ENCODE measurements around the gene MAN1A2.
"Not testable (repeated sequence)": the region's sequence is repeated elsewhere in the genome, so short reads cannot be mapped to it uniquely, and the experiment has no call there.

The MAN1A2 gene

GRCh38 chr1:117412472-117412871, 45.2 kb downstream of the MAN1A2 start:
- Mint-ChIP-seq H3K27me3 (no peaks in the 10 kb centered on the region), H3K4me3 (no peak overlapping the region), H3K27ac (no peak overlapping the region), H3K36me3 (peaks cover 67% of the 10 kb centered on the region), H3K4me1 (peaks cover 8% of the 10 kb centered on the region), H3K9me3 (no peaks in the 10 kb centered on the region)
- ATAC-seq: no peak

- Mint-ChIP-seq H3K27ac (no peak overlapping the region), H3K36me3 (peaks cover 60% of the 10 kb centered on the region), H3K27me3 (no peaks in the 10 kb centered on the region), H3K4me1 (peaks cover 8% of the 10 kb centered on the region), H3K9me3 (no peaks in the 10 kb centered on the region), H3K4me3 (no peak overlapping the region)
- ATAC-seq: no peak
Observed at GRCh38 chr1:117413412-117413811, 46.2 kb downstream of the MAN1A2 start.

GRCh38 chr1:117414943-117415342, 47.7 kb downstream of the MAN1A2 start:
- Mint-ChIP-seq H3K4me1 (peaks cover 7% of the 10 kb centered on the region), H3K36me3 (peaks cover 57% of the 10 kb centered on the region), H3K9me3 (no peaks in the 10 kb centered on the region), H3K4me3 (no peak overlapping the region), H3K27ac (no peak overlapping the region), H3K27me3 (no peaks in the 10 kb centered on the region)
- no peak for ATAC-seq

GRCh38 chr1:117416004-117416403, 48.8 kb downstream of the MAN1A2 start:
- H3K4me3 Mint-ChIP-seq: no peak overlapping the region
- H3K27me3 Mint-ChIP-seq: no peaks in the 10 kb centered on the region
- H3K9me3 Mint-ChIP-seq: no peaks in the 10 kb centered on the region
- H3K27ac Mint-ChIP-seq: no peak overlapping the region
- no peak for ATAC-seq
- peaks cover 7% of the 10 kb centered on the region for H3K4me1 Mint-ChIP-seq
- H3K36me3 Mint-ChIP-seq: peaks cover 62% of the 10 kb centered on the region

GRCh38 chr1:117416546-117417125, 49.4 kb downstream of the MAN1A2 start:
- Mint-ChIP-seq H3K27ac (no peak overlapping the region), H3K36me3 (peaks cover 65% of the 10 kb centered on the region), H3K4me3 (no peak overlapping the region), H3K4me1 (peaks cover 7% of the 10 kb centered on the region), H3K9me3 (no peaks in the 10 kb centered on the region), H3K27me3 (no peaks in the 10 kb centered on the region)
- no peak for ATAC-seq

- Mint-ChIP-seq H3K27me3 (no peaks in the 10 kb centered on the region), H3K36me3 (peaks cover 64% of the 10 kb centered on the region), H3K9me3 (peaks cover 13% of the 10 kb centered on the region), H3K4me1 (no peaks in the 10 kb centered on the region), H3K4me3 (no peak overlapping the region), H3K27ac (no peak overlapping the region)
- ATAC-seq: no peak
Observed at GRCh38 chr1:117425050-117425734, 57.9 kb downstream of the MAN1A2 start.

GRCh38 chr1:117427297-117427696, 60.0 kb downstream of the MAN1A2 start:
- Mint-ChIP-seq H3K4me1 (no peaks in the 10 kb centered on the region), H3K9me3 (peaks cover 13% of the 10 kb centered on the region), H3K36me3 (peaks cover 53% of the 10 kb centered on the region), H3K27me3 (no peaks in the 10 kb centered on the region), H3K4me3 (no peak overlapping the region), H3K27ac (no peak overlapping the region)
- no peak for ATAC-seq

GRCh38 chr1:117433943-117434342, 66.7 kb downstream of the MAN1A2 start:
- no peaks in the 10 kb centered on the region for H3K27me3 Mint-ChIP-seq

GRCh38 chr1:117436513-117436912, 69.3 kb downstream of the MAN1A2 start:
- Mint-ChIP-seq H3K27me3 (no peaks in the 10 kb centered on the region), H3K36me3 (peaks cover 15% of the 10 kb centered on the region), H3K27ac (no peak overlapping the region), H3K4me1 (peaks cover 6% of the 10 kb centered on the region), H3K4me3 (no peak overlapping the region), H3K9me3 (no peaks in the 10 kb centered on the region)
- no peak for ATAC-seq

More at GRCh38 chr1:117433943-117434342, 66.7 kb downstream of the MAN1A2 start:
- no peaks in the 10 kb centered on the region for H3K9me3 Mint-ChIP-seq
- H3K36me3 Mint-ChIP-seq: peaks cover 15% of the 10 kb centered on the region
- no peak for ATAC-seq
- H3K27ac Mint-ChIP-seq: no peak overlapping the region
- peaks cover 6% of the 10 kb centered on the region for H3K4me1 Mint-ChIP-seq
- no peak overlapping the region for H3K4me3 Mint-ChIP-seq

GRCh38 chr1:117447661-117448060, 80.4 kb downstream of the MAN1A2 start:
- peaks cover 9% of the 10 kb centered on the region for H3K9me3 Mint-ChIP-seq
- H3K4me3 Mint-ChIP-seq: no peak overlapping the region
- no peaks in the 10 kb centered on the region for H3K27me3 Mint-ChIP-seq
- ATAC-seq: no peak
- H3K36me3 Mint-ChIP-seq: peaks cover 79% of the 10 kb centered on the region
- no peaks in the 10 kb centered on the region for H3K4me1 Mint-ChIP-seq
- no peak overlapping the region for H3K27ac Mint-ChIP-seq

GRCh38 chr1:117452216-117452615, 85.0 kb downstream of the MAN1A2 start:
- no peak overlapping the region for H3K27ac Mint-ChIP-seq

GRCh38 chr1:117453958-117454357, 86.7 kb downstream of the MAN1A2 start:
- H3K27ac Mint-ChIP-seq: no peak overlapping the region
- H3K4me1 Mint-ChIP-seq: no peaks in the 10 kb centered on the region
- no peak overlapping the region for H3K4me3 Mint-ChIP-seq
- no peaks in the 10 kb centered on the region for H3K27me3 Mint-ChIP-seq
- H3K36me3 Mint-ChIP-seq: peaks cover 65% of the 10 kb centered on the region
- peaks cover 6% of the 10 kb centered on the region for H3K9me3 Mint-ChIP-seq
- ATAC-seq: no peak

More at GRCh38 chr1:117452216-117452615, 85.0 kb downstream of the MAN1A2 start:
- H3K9me3 Mint-ChIP-seq: peaks cover 6% of the 10 kb centered on the region
- no peaks in the 10 kb centered on the region for H3K27me3 Mint-ChIP-seq
- no peak overlapping the region for H3K4me3 Mint-ChIP-seq
- H3K4me1 Mint-ChIP-seq: no peaks in the 10 kb centered on the region
- no peak for ATAC-seq
- H3K36me3 Mint-ChIP-seq: peaks cover 74% of the 10 kb centered on the region

- H3K36me3 Mint-ChIP-seq: peaks cover 43% of the 10 kb centered on the region
- H3K27ac Mint-ChIP-seq, H3K9me3 Mint-ChIP-seq, H3K4me3 Mint-ChIP-seq, ATAC-seq, H3K27me3 Mint-ChIP-seq, H3K4me1 Mint-ChIP-seq: not testable (repeated sequence)
Observed at GRCh38 chr1:117458410-117458809, 91.2 kb downstream of the MAN1A2 start.

- Mint-ChIP-seq H3K27ac (no peak overlapping the region), H3K36me3 (peaks cover 71% of the 10 kb centered on the region), H3K4me1 (no peaks in the 10 kb centered on the region), H3K9me3 (peaks cover 3% of the 10 kb centered on the region), H3K27me3 (no peaks in the 10 kb centered on the region), H3K4me3 (no peak overlapping the region)
- no peak for ATAC-seq
Observed at GRCh38 chr1:117466761-117467160, 99.5 kb downstream of the MAN1A2 start.

GRCh38 chr1:117467336-117467735, 100.1 kb downstream of the MAN1A2 start:
- Mint-ChIP-seq H3K27me3 (no peaks in the 10 kb centered on the region), H3K9me3 (peaks cover 3% of the 10 kb centered on the region), H3K4me3 (no peak overlapping the region), H3K4me1 (no peaks in the 10 kb centered on the region), H3K36me3 (peaks cover 70% of the 10 kb centered on the region), H3K27ac (no peak overlapping the region)
- no peak for ATAC-seq

GRCh38 chr1:117473063-117473462, 105.8 kb downstream of the MAN1A2 start:
- peaks cover 6% of the 10 kb centered on the region for H3K9me3 Mint-ChIP-seq
- no peaks in the 10 kb centered on the region for H3K27me3 Mint-ChIP-seq
- no peak overlapping the region for H3K4me3 Mint-ChIP-seq
- H3K4me1 Mint-ChIP-seq: no peaks in the 10 kb centered on the region
- no peak overlapping the region for H3K27ac Mint-ChIP-seq
- no peak for ATAC-seq
- H3K36me3 Mint-ChIP-seq: peaks cover 68% of the 10 kb centered on the region

Data from stimulated activated memory B cell treated with anti-CD40 and anti-IgM and Interleukin-4, amounts not matched to agents 10 μg/mL and 1 μg/mL and 100 μg/mL, for 72 hours (primary cell).